ENCODE data around the gene HS6ST3. TPM values are rescaled to one million over a fixed set of nuclear protein-coding genes. Genes with fewer than 3 reads are reported as not detected.

HS6ST3 gene
- total RNA-seq, 4 donors from 2014 or later, result 0.04 to 0.59 (median 0.57) TPM; not detected in 1

GRCh38 chr13:96221471-96221870, 131.6 kb downstream of the HS6ST3 start:
- no peaks in the 10 kb centered on the region for H3K4me1 ChIP-seq
- H3K9me3 ChIP-seq, result no peaks in the 10 kb centered on the region
- H3K27ac ChIP-seq, result no peak overlapping the region
- no peak for DNase-seq
- no peaks in the 10 kb centered on the region for H3K27me3 ChIP-seq
- intact Hi-C loops (cut with DNase I), result no loop called here
- no peak overlapping the region for H3K4me3 ChIP-seq
- no peaks in the 10 kb centered on the region for H3K36me3 ChIP-seq
- no peak for TF ChIP-seq POLR2A (IDR thresholded peaks at IDR 0.05)
- TF ChIP-seq, protein P1, sequence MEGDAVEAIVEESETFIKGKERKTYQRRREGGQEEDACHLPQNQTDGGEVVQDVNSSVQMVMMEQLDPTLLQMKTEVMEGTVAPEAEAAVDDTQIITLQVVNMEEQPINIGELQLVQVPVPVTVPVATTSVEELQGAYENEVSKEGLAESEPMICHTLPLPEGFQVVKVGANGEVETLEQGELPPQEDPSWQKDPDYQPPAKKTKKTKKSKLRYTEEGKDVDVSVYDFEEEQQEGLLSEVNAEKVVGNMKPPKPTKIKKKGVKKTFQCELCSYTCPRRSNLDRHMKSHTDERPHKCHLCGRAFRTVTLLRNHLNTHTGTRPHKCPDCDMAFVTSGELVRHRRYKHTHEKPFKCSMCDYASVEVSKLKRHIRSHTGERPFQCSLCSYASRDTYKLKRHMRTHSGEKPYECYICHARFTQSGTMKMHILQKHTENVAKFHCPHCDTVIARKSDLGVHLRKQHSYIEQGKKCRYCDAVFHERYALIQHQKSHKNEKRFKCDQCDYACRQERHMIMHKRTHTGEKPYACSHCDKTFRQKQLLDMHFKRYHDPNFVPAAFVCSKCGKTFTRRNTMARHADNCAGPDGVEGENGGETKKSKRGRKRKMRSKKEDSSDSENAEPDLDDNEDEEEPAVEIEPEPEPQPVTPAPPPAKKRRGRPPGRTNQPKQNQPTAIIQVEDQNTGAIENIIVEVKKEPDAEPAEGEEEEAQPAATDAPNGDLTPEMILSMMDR (IDR thresholded peaks at IDR 0.05), result no peak

- H3K27me3 ChIP-seq, result no peaks in the 10 kb centered on the region
- DNase-seq, result no peak
- no peak overlapping the region for H3K4me3 ChIP-seq
- H3K9me3 ChIP-seq, result no peaks in the 10 kb centered on the region
- no peaks in the 10 kb centered on the region for H3K4me1 ChIP-seq
- 52 to 57% methylated on average over 5 of the region's 5 CpGs for whole genome bisulfite sequencing, 2 donors
- no peaks in the 10 kb centered on the region for H3K36me3 ChIP-seq
- H3K27ac ChIP-seq, result peak overlapping the region in 2 of 4 donors; percentile 11 to 56
- intact Hi-C loops (cut with DNase I), result no loop called here
- no peak for TF ChIP-seq POLR2A (IDR thresholded peaks at IDR 0.05)
- TF ChIP-seq, protein P1 (IDR thresholded peaks at IDR 0.05), result no peak
Measured at GRCh38 chr13:96223231-96223630, 133.3 kb downstream of the HS6ST3 start.

DNA sequence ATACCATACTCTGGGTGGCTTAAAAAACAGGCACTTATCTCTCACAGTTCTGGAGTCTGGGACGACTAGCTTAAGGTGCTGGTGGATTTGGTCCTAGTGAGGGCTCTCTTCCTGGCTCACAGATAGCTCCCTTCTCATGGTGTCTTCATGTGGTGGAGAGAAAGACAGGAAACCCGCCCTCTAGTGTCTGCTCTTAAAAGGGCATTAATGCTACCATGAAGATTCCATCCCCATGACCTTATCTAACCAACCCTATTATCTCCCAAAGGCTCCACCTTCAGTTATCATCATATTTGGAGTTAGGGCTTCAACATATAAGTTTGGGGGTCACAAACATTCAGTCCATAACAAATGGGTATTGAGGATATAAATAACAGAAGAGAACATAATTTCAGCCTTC, 139.4 kb downstream of the HS6ST3 start:
- H3K4me3 ChIP-seq, result no peak overlapping the region
- WGBS, 2 donors, result 20 to 33% methylated on average over 2 of the region's 2 CpGs
- H3K27ac ChIP-seq, result no peak overlapping the region
- TF ChIP-seq, protein P1 (IDR thresholded peaks at IDR 0.05), result peak in 2 of 6 experiments; percentile 14 to 34
- no peak for TF ChIP-seq POLR2A (IDR thresholded peaks at IDR 0.05)
- H3K4me1 ChIP-seq, result no peaks in the 10 kb centered on the region
- no peaks in the 10 kb centered on the region for H3K36me3 ChIP-seq
- H3K9me3 ChIP-seq, result no peaks in the 10 kb centered on the region
- no peak for DNase-seq
- intact Hi-C loops (cut with DNase I), result no loop called here
- no peaks in the 10 kb centered on the region for H3K27me3 ChIP-seq

GRCh38 chr13:96238241-96238640, 148.3 kb downstream of the HS6ST3 start:
- no peak for DNase-seq
- intact Hi-C loops (cut with DNase I), result no loop called here
- Histone ChIP-seq H3K36me3 (no peaks in the 10 kb centered on the region), H3K27me3 (no peaks in the 10 kb centered on the region), H3K9me3 (no peaks in the 10 kb centered on the region), H3K4me1 (no peaks in the 10 kb centered on the region), H3K4me3 (no peak overlapping the region), H3K27ac (no peak overlapping the region)
- WGBS, 2 donors, result 72 to 73% methylated on average over 5 of the region's 5 CpGs
- no peak for TF ChIP-seq POLR2A (IDR thresholded peaks at IDR 0.05)
- TF ChIP-seq, protein P1 (IDR thresholded peaks at IDR 0.05), result no peak

DNA sequence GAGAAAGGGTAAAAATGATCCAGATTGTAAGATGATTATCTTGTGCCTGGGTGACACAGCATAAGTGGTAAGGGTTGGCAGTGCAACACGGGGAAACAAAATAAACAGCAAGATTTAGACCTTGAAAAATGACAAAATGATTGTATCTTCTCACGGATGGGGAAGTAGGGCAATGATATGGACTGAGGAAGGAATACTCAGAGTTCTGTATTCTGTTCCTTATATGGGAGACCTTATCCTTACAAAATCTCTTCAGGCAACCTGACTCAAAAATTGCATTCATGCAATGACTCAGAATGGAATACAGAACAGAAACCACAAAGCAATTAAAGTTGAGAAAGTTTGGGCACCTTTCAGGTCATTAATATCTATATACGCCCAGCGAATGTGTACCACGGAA, 149.0 kb downstream of the HS6ST3 start:
- Histone ChIP-seq H3K27me3 (no peaks in the 10 kb centered on the region), H3K4me3 (no peak overlapping the region), H3K4me1 (no peaks in the 10 kb centered on the region), H3K36me3 (no peaks in the 10 kb centered on the region), H3K9me3 (no peaks in the 10 kb centered on the region), H3K27ac (no peak overlapping the region)
- WGBS, 2 donors, result 57 to 77% methylated on average over 5 of the region's 5 CpGs
- TF ChIP-seq, protein P1 (IDR thresholded peaks at IDR 0.05), result no peak
- no peak for DNase-seq
- intact Hi-C loops (cut with DNase I), result no loop called here
